Activated CD4-positive, alpha-beta T cell treated with anti-CD3 and anti-CD28 coated beads for 36 hours (primary cell): ENCODE data around the gene GNAL. TPM values are rescaled to one million over a fixed set of nuclear protein-coding genes. Genes with fewer than 3 reads are reported as not detected.
A peak's percentile ranks its signal among the peaks of the same experiment; 100 is the strongest.

ENCODE experiments used
- ATAC-seq: fragments of 200-7000 bp; cut with Tn5 transposase; one replicate; pipeline ENCODE4 v1.10.0; 2021; ENCODE audit warnings: mild to moderate bottlenecking, moderate library complexity
- CTCF ChIA-PET: fragments of 350-600 bp; sonication (Branson Sonifier 250); formaldehyde crosslinking; loops from one replicate; lab custom pipeline; 2021; ENCODE audit warnings: antibody characterized with exemption; lab: Charles Lee
- POLR2A ChIA-PET: fragments of 350-600 bp; sonication (Branson Sonifier 250); formaldehyde crosslinking; loops from one replicate; lab custom pipeline; 2021; ENCODE audit warnings: antibody characterized with exemption, inconsistent platforms; lab: Charles Lee
- DNase-seq: peaks from one replicate; pipeline ENCODE4 v3.0.0-alpha.2; 2020
- H3K27ac Mint-ChIP-seq: one replicate; pipeline ENCODE4 v1.8.0; 2021; ENCODE audit warnings: mixed read lengths
- H3K27me3 Mint-ChIP-seq: one replicate; pipeline ENCODE4 v1.8.0; 2021; ENCODE audit warnings: mixed read lengths
- H3K36me3 Mint-ChIP-seq: one replicate; pipeline ENCODE4 v1.8.0; 2021; ENCODE audit warnings: low read depth, mixed read lengths
- H3K4me1 Mint-ChIP-seq: one replicate; pipeline ENCODE4 v1.8.0; 2021; ENCODE audit warnings: mixed read lengths
- H3K4me3 Mint-ChIP-seq: one replicate; pipeline ENCODE4 v1.8.0; 2021; ENCODE audit warnings: mild to moderate bottlenecking, moderate library complexity, mixed read lengths
- H3K9me3 Mint-ChIP-seq: one replicate; pipeline ENCODE4 v1.8.0; 2021; ENCODE audit warnings: low read depth, mixed read lengths
- intact Hi-C, 2 experiments: fragments of 100-400 bp; cut with DNase I in 1 of 2; cut with micrococcal nuclease in 1 of 2; formaldehyde crosslinking; loops; one replicate each; pipeline versions ENCODE4 v1.14.2 to v1.15.1; 2022 to 2024; cut with DNase I, micrococcal nuclease
- total RNA-seq, 2 experiments: library from RNA; stranded (reverse); gene quantifications; one replicate each; pipeline ENCODE4 v1.2.3, GENCODE V29; 2021

Gene GNAL
- total RNA-seq, 2 experiments from 2014 or later: 0.07 to 0.21 TPM

- no peak overlapping the region for H3K4me3 Mint-ChIP-seq
- no peaks in the 10 kb centered on the region for H3K36me3 Mint-ChIP-seq
- H3K9me3 Mint-ChIP-seq: no peaks in the 10 kb centered on the region
- no peak for DNase-seq
- no peak for ATAC-seq
- H3K27ac Mint-ChIP-seq: no peak overlapping the region
- peaks cover 2% of the 10 kb centered on the region for H3K4me1 Mint-ChIP-seq
- peaks cover 9% of the 10 kb centered on the region for H3K27me3 Mint-ChIP-seq
- POLR2A ChIA-PET: no interaction called here
- intact Hi-C loops: no loop called here
- CTCF ChIA-PET: no interaction called here
Measured at GRCh38 chr18:11866764-11867163, 177.7 kb downstream of the GNAL start.

GRCh38 chr18:11868230-11868629 lies 179.2 kb downstream of the GNAL start:
- POLR2A ChIA-PET: no interaction called here

GRCh38 chr18:11871501-11871900 lies 182.4 kb downstream of the GNAL start:
- Mint-ChIP-seq H3K4me3 (no peak overlapping the region), H3K4me1 (peaks cover 2% of the 10 kb centered on the region), H3K9me3 (no peaks in the 10 kb centered on the region), H3K27ac (no peak overlapping the region), H3K36me3 (no peaks in the 10 kb centered on the region), H3K27me3 (peaks cover 6% of the 10 kb centered on the region)
- DNase-seq (no peak), ATAC-seq (no peak)
- ChIA-PET POLR2A (no interaction called here), CTCF (interaction anchor here (0.7 to 1.7 kb wide), 2 partner anchors 17 to 187 kb away, joined by 3 to 4 read pairs; no protein-coding TSS in a partner anchor)
- intact Hi-C loops: loop anchor here (5.0 to 10.0 kb wide), 2 partner anchors 139 to 217 kb away; no protein-coding TSS in a partner anchor

More at GRCh38 chr18:11868230-11868629, 179.2 kb downstream of the GNAL start:
- Mint-ChIP-seq H3K9me3 (no peaks in the 10 kb centered on the region), H3K27ac (no peak overlapping the region), H3K36me3 (no peaks in the 10 kb centered on the region), H3K27me3 (peaks cover 9% of the 10 kb centered on the region), H3K4me3 (no peak overlapping the region), H3K4me1 (peaks cover 2% of the 10 kb centered on the region)
- DNase-seq (no peak), ATAC-seq (no peak)
- intact Hi-C loops: no loop called here
- CTCF ChIA-PET: no interaction called here

- ChIA-PET POLR2A (no interaction called here), CTCF (interaction anchor here (1.7 kb wide), 1 partner anchor 188 kb away, joined by 4 read pairs; no protein-coding TSS in a partner anchor)
- Mint-ChIP-seq H3K9me3 (no peaks in the 10 kb centered on the region), H3K27ac (no peak overlapping the region), H3K4me1 (peaks cover 2% of the 10 kb centered on the region), H3K36me3 (no peaks in the 10 kb centered on the region), H3K27me3 (peaks cover 6% of the 10 kb centered on the region), H3K4me3 (no peak overlapping the region)
- DNase-seq: peak; percentile 22
- intact Hi-C loops: loop anchor here (2.0 to 10.0 kb wide), 3 partner anchors 140 to 218 kb away; no protein-coding TSS in a partner anchor
- ATAC-seq: peak; percentile 49
Measured at GRCh38 chr18:11872479-11873136, 183.5 kb downstream of the GNAL start.

- ATAC-seq (no peak), DNase-seq (no peak)
- Mint-ChIP-seq H3K4me3 (no peak overlapping the region), H3K27me3 (peaks cover 2% of the 10 kb centered on the region), H3K36me3 (no peaks in the 10 kb centered on the region), H3K27ac (no peak overlapping the region), H3K4me1 (peaks cover 2% of the 10 kb centered on the region), H3K9me3 (no peaks in the 10 kb centered on the region)
- ChIA-PET CTCF (interaction anchor here (0.6 kb wide), 1 partner anchor 140 kb away, joined by 3 read pairs; no protein-coding TSS in a partner anchor), POLR2A (no interaction called here)
- intact Hi-C loops: loop anchor here (2.0 to 10.0 kb wide), 3 partner anchors 141 to 219 kb away; no protein-coding TSS in a partner anchor
Measured at GRCh38 chr18:11873670-11874340, 184.7 kb downstream of the GNAL start.

- POLR2A ChIA-PET: no interaction called here
- intact Hi-C loops: loop anchor here (5.0 to 10.0 kb wide), 2 partner anchors 142 to 220 kb away; no protein-coding TSS in a partner anchor
- no peak for ATAC-seq
Measured at GRCh38 chr18:11874676-11875075, 185.6 kb downstream of the GNAL start.

GRCh38 chr18:11877497-11878135 lies 188.6 kb downstream of the GNAL start:
- ATAC-seq (no peak), DNase-seq (no peak)
- Mint-ChIP-seq H3K27me3 (no peaks in the 10 kb centered on the region), H3K4me1 (no peaks in the 10 kb centered on the region), H3K27ac (no peak overlapping the region), H3K4me3 (no peak overlapping the region), H3K36me3 (peaks cover 5% of the 10 kb centered on the region), H3K9me3 (no peaks in the 10 kb centered on the region)
- CTCF ChIA-PET: no interaction called here
- intact Hi-C loops: loop anchor here in 1 of 2 experiments (10.0 kb wide), 1 partner anchor 223 kb away; no protein-coding TSS in a partner anchor
- POLR2A ChIA-PET: no interaction called here

More at GRCh38 chr18:11874676-11875075, 185.6 kb downstream of the GNAL start:
- H3K4me1 Mint-ChIP-seq: peaks cover 2% of the 10 kb centered on the region
- CTCF ChIA-PET: no interaction called here
- H3K4me3 Mint-ChIP-seq: no peak overlapping the region
- H3K27ac Mint-ChIP-seq: no peak overlapping the region
- no peaks in the 10 kb centered on the region for H3K9me3 Mint-ChIP-seq
- no peak for DNase-seq
- H3K27me3 Mint-ChIP-seq: peaks cover 2% of the 10 kb centered on the region
- H3K36me3 Mint-ChIP-seq: no peaks in the 10 kb centered on the region

- no peak overlapping the region for H3K4me3 Mint-ChIP-seq
- DNase-seq: no peak
- no peaks in the 10 kb centered on the region for H3K27me3 Mint-ChIP-seq
- no peak for ATAC-seq
- H3K9me3 Mint-ChIP-seq: no peaks in the 10 kb centered on the region
- ChIA-PET POLR2A (no interaction called here), CTCF (no interaction called here)
- intact Hi-C loops: no loop called here
- H3K4me1 Mint-ChIP-seq: no peaks in the 10 kb centered on the region
- no peak overlapping the region for H3K27ac Mint-ChIP-seq
- peaks cover 12% of the 10 kb centered on the region for H3K36me3 Mint-ChIP-seq
Measured at GRCh38 chr18:11880586-11881304, 191.7 kb downstream of the GNAL start.

- H3K9me3 Mint-ChIP-seq: no peaks in the 10 kb centered on the region
- H3K4me1 Mint-ChIP-seq: peaks cover 5% of the 10 kb centered on the region
- no peaks in the 10 kb centered on the region for H3K27me3 Mint-ChIP-seq
- intact Hi-C loops: no loop called here
- H3K4me3 Mint-ChIP-seq: no peak overlapping the region
- no peak for DNase-seq
- H3K27ac Mint-ChIP-seq: no peak overlapping the region
- H3K36me3 Mint-ChIP-seq: peaks cover 12% of the 10 kb centered on the region
- no peak for ATAC-seq
- ChIA-PET CTCF (interaction anchor here (1.0 kb wide), 1 partner anchor 112 kb away, joined by 3 read pairs; no protein-coding TSS in a partner anchor), POLR2A (no interaction called here)
Measured at GRCh38 chr18:11882636-11883035, 193.6 kb downstream of the GNAL start.

GRCh38 chr18:11883153-11883552 lies 194.1 kb downstream of the GNAL start:
- intact Hi-C loops: no loop called here

More at GRCh38 chr18:11883153-11883552, 194.1 kb downstream of the GNAL start:
- DNase-seq: no peak
- peaks cover 7% of the 10 kb centered on the region for H3K4me1 Mint-ChIP-seq
- ATAC-seq: no peak
- ChIA-PET POLR2A (no interaction called here), CTCF (no interaction called here)
- no peak overlapping the region for H3K27ac Mint-ChIP-seq
- no peaks in the 10 kb centered on the region for H3K27me3 Mint-ChIP-seq
- H3K4me3 Mint-ChIP-seq: no peak overlapping the region
- H3K36me3 Mint-ChIP-seq: peaks cover 12% of the 10 kb centered on the region
- H3K9me3 Mint-ChIP-seq: no peaks in the 10 kb centered on the region
